Ascending aorta (tissue), 2 donors: Measurements from ENCODE around the gene CDR2. TPM values are rescaled to one million over a fixed set of nuclear protein-coding genes. Genes with fewer than 3 reads are reported as not detected.

Source experiments
- DNase-seq, 2 donors: peaks; one replicate each; pipeline ENCODE4 v3.0.0-alpha.2; 2019; ENCODE audit warnings: low spot score in 2 of 2
- H3K27ac ChIP-seq, 2 donors: fragments of 200-600 bp; sonication (generic); one replicate each; pipeline ENCODE4 v1.5.1; 2016 to 2017; ENCODE audit warnings: mild to moderate bottlenecking in 1 of 2
- H3K27me3 ChIP-seq: fragments of 200-600 bp; sonication (generic); one replicate; pipeline ENCODE4 v1.5.1; 2017
- H3K36me3 ChIP-seq, 2 donors: fragments of 200-600 bp; sonication (generic); one replicate each; pipeline ENCODE4 v1.5.1; 2016
- H3K4me1 ChIP-seq, 2 donors: fragments of 200-600 bp; sonication (generic); one replicate each; pipeline ENCODE4 v1.5.1; 2016 to 2017; ENCODE audit warnings: mild to moderate bottlenecking in 1 of 2
- H3K4me3 ChIP-seq, 2 donors: fragments of 200-600 bp; sonication (generic); one replicate each; pipeline ENCODE4 v1.5.1; 2016 to 2017; ENCODE audit warnings: mild to moderate bottlenecking in 1 of 2
- H3K9me3 ChIP-seq, 2 donors: fragments of 200-600 bp; sonication (generic); one replicate each; pipeline ENCODE4 v1.5.1; 2016
- CTCF ChIP-seq, 3 experiments: fragments of 200-600 bp in 2 of 3; fragments of 450-650 bp in 1 of 3; sonication (generic) in 2 of 3; IDR thresholded peaks; one replicate each; pipeline ENCODE4 v1.5.1; 2016 to 2019; ENCODE audit warnings: antibody characterized with exemption in 3 of 3, mild to moderate bottlenecking in 1 of 3, moderate library complexity in 1 of 3
- intact Hi-C: fragments of 100-400 bp; cut with DNase I; formaldehyde crosslinking; loops from one replicate; pipeline ENCODE4 v1.15.1; 2023
- total RNA-seq: library from RNA; depleted of rRNA; stranded (reverse); fragments of >200 nt; gene quantifications from one replicate; pipeline ENCODE4 v1.1.0, GENCODE V29; 2016

CDR2 gene
- total RNA-seq, 1 donor from 2014 or later: 36.3 TPM

GRCh38 chr16:22299036-22299435 is 75.4 kb downstream of the CDR2 start:
- DNase-seq: no peak
- Histone ChIP-seq H3K36me3 (peaks cover 0 to 11% of the 10 kb centered on the region in 2 donors), H3K9me3 (no peaks in the 10 kb centered on the region), H3K4me3 (peak overlapping the region in 1 of 2 donors; percentile 93), H3K27ac (peak overlapping the region; percentile 94 to 97), H3K27me3 (no peaks in the 10 kb centered on the region), H3K4me1 (peaks cover 3% of the 10 kb centered on the region in 2 donors)
- intact Hi-C loops: loop anchor here (2.0 to 10.0 kb wide), 5 partner anchors 73 to 347 kb away; partner anchors contain the start of genes CDR2, MOSMO and UQCRC2
- TF ChIP-seq CTCF (IDR thresholded peaks at IDR 0.05): no peak

DNA sequence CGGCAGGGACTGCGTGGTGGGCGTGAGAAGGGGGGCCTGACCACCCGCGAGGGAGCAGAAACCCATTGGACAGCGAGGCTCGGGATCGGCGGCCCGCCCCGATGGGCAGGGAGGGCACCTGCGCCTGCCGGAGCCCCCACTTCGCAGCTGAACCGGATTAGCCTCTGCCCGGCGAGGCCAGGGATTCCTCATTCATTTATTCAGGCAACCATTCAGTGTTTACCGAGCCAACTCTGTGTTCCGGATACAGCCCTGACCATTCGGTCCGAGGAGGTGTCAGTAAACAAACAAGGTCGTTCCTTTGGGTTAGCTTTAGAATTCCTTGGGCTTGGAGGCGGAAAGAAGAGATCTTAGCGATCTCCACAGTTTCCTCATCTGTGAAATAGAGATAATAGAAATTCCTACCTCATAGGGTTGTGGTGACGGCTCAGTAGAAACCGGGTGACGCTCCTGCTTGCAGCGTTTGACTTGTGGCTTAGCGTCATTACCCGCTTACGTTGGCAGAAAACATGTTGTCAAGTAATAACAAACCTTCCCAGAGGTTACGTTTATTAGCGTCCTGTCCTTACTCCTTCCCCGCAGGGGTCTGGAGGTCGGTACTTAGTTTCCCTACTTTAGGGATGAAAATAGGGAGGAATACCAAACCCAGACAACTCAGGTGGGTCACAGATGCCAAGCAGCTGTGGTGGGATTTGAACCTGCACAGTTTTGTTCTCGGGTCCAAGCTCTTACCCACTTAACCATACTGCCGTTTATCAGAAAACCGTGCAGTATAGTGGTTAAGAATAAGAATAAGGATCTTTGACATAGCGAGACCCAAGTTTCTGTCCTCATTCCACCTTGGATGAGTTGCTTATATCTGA is 76.3 kb downstream of the CDR2 start:
- no peak for TF ChIP-seq CTCF (IDR thresholded peaks at IDR 0.05)
- peaks cover 0 to 8% of the 10 kb centered on the region in 2 donors for H3K36me3 ChIP-seq
- no peaks in the 10 kb centered on the region for H3K9me3 ChIP-seq
- intact Hi-C loops: loop anchor here (2.0 to 10.0 kb wide), 5 partner anchors 74 to 346 kb away; partner anchors contain the start of genes CDR2, MOSMO and UQCRC2
- H3K4me3 ChIP-seq: peak overlapping the region; percentile 83 to 93
- peak; percentile 25 to 81 for DNase-seq
- H3K27ac ChIP-seq: peak overlapping the region; percentile 94 to 97
- no peaks in the 10 kb centered on the region for H3K27me3 ChIP-seq
- H3K4me1 ChIP-seq: peaks cover 3% of the 10 kb centered on the region in 2 donors

- no peaks in the 10 kb centered on the region for H3K36me3 ChIP-seq
- TF ChIP-seq CTCF (IDR thresholded peaks at IDR 0.05): peak; percentile 93 to 99 (median 94)
- intact Hi-C loops: loop anchor here (5.0 to 10.0 kb wide), 4 partner anchors 75 to 345 kb away; partner anchors contain the start of genes CDR2, MOSMO and UQCRC2
- no peaks in the 10 kb centered on the region for H3K27me3 ChIP-seq
- peak within 1 kb of the TSS; percentile 83 to 93 for H3K4me3 ChIP-seq
- H3K4me1 ChIP-seq: peaks cover 3% of the 10 kb centered on the region in 2 donors
- H3K9me3 ChIP-seq: no peaks in the 10 kb centered on the region
- DNase-seq: peak; percentile 98 to 100
- H3K27ac ChIP-seq: peak within 1 kb of the TSS; percentile 94 to 97
These were observed 77.1 kb downstream of the CDR2 start, which contains the start of gene POLR3E for GRCh38 chr16:22297114-22297870. POLR3E (plus strand) TSS chr16:22297409; CDS start chr16:22302969, 5,560 bp downstream.

DNA sequence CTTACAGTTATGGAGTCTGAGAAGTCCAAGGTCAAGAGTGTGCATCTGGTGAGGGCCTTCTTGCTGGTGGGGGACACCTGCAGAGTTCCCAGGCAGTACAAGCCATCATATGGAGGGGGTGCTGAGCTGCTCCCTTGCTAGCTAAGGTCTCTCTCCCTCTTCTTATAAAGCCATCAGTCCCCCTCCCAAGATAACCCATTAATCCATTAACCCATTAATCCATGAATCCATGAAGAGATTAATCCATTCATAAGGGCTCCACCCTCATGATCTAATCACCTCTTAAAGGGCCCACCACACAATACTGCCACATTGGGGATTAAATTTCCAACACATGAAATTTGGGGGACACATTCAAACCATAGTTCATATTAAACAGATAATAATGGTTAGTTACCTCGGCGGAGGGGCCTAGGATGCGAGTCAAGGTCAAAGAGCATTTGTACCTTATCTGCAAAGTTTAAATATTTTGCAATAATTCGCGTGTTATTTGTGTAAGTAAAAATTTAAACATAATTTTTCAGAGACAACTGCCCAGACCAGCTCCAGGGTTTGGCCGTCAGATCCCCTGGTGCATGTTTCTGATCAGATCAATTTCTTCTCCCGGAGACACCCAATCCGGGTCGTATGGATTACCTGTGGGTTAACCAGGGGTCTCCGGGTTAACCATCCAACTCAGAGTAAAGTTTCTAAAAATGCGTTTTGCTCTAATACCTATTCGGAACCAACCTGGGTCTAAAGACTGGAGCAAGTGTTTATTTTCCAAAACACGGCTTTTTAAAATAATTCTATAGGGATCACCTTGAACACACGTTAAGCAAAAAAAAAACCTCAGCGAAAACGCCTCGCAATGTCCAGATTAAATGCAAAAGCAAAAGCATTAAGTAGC is 78.0 kb downstream of the CDR2 start:
- no peak for DNase-seq
- TF ChIP-seq CTCF (IDR thresholded peaks at IDR 0.05): no peak
- H3K27ac ChIP-seq: no peak overlapping the region
- H3K4me1 ChIP-seq: peaks cover 3% of the 10 kb centered on the region in 2 donors
- no peaks in the 10 kb centered on the region for H3K27me3 ChIP-seq
- intact Hi-C loops: loop anchor here (5.0 to 10.0 kb wide), 4 partner anchors 76 to 344 kb away; partner anchors contain the start of genes CDR2, MOSMO and UQCRC2
- no peaks in the 10 kb centered on the region for H3K36me3 ChIP-seq
- no peaks in the 10 kb centered on the region for H3K9me3 ChIP-seq
- H3K4me3 ChIP-seq: peak overlapping the region; percentile 83 to 93

Other genes starting within 250 kb of the CDR2 start
- gene SDR42E2, start 212.1 kb downstream of the CDR2 start, total RNA-seq: not detected
- 31.9 TPM for gene EEF2K, start 168.3 kb downstream of the CDR2 start, total RNA-seq
- 19.5 TPM for gene POLR3E, start 77.2 kb downstream of the CDR2 start, total RNA-seq
- 78.3 TPM for gene NPIPB5, start 136.3 kb upstream of the CDR2 start, total RNA-seq